ENCODE results near the gene SLC27A1.

SLC27A1 gene

GRCh38 chr19:17458970-17459369, 11.4 kb upstream of the SLC27A1 start:
- DNase-seq: no peak
- H3K36me3 ChIP-seq (ENCODE audit: control insufficient read depth in 1 of 2, insufficient read depth in 2 of 2, low read depth in 1 of 2, low read length in 2 of 2): no peaks in the 10 kb centered on the region
- no peak overlapping the region for H3K4me2 ChIP-seq (ENCODE audit: low read length, poor library complexity, severe bottlenecking)
- no peak overlapping the region for H3K27ac ChIP-seq (ENCODE audit: low read length, poor library complexity, severe bottlenecking)
- H2BK120ac ChIP-seq (ENCODE audit: low read depth, low read length): no peak overlapping the region
- H3K27me3 ChIP-seq (ENCODE audit: control insufficient read depth in 1 of 2, insufficient read depth in 1 of 2, low read length in 2 of 2): peaks cover 27 to 44% of the 10 kb centered on the region in 2 experiments
- no peak overlapping the region for H3K4me3 ChIP-seq (ENCODE audit: insufficient read depth in 1 of 2, low read depth in 1 of 2, low read length in 2 of 2)
- WGBS: 87% methylated on average over 3 of the region's 3 CpGs
- no peak overlapping the region for H4K91ac ChIP-seq (ENCODE audit: low read length)
- no peak overlapping the region for H3K14ac ChIP-seq (ENCODE audit: low read length in 2 of 2)
- H4K8ac ChIP-seq (ENCODE audit: low read length): no peak overlapping the region
- no peak overlapping the region for H2BK12ac ChIP-seq (ENCODE audit: low read length in 2 of 2)
- H2BK15ac ChIP-seq (ENCODE audit: low read depth, poor library complexity, severe bottlenecking): no peak overlapping the region
- no peaks in the 10 kb centered on the region for H3K79me1 ChIP-seq (replicated peaks; ENCODE audit: low read length, poor library complexity, severe bottlenecking)
- H3K9ac ChIP-seq (ENCODE audit: low read length): no peak overlapping the region
- H3K4me1 ChIP-seq (ENCODE audit: control insufficient read depth, insufficient read depth, low read depth, low read length): peaks cover 1% of the 10 kb centered on the region
- no peak overlapping the region for H3K18ac ChIP-seq (ENCODE audit: low read depth in 1 of 2, low read length in 2 of 2)
- H2AK5ac ChIP-seq (ENCODE audit: low read length, severe bottlenecking): no peak overlapping the region
- H2BK5ac ChIP-seq (ENCODE audit: low read depth, low read length, poor library complexity, severe bottlenecking): no peak overlapping the region
- no peak overlapping the region for H2AFZ ChIP-seq (ENCODE audit: low read depth, low read length)
- H3K9me3 ChIP-seq (ENCODE audit: control insufficient read depth, low read length): no peaks in the 10 kb centered on the region
- no peak overlapping the region for H3K4ac ChIP-seq (ENCODE audit: low read depth in 1 of 2, low read length in 2 of 2)
- no peak overlapping the region for H3K23ac ChIP-seq (ENCODE audit: low read length in 2 of 2)

GRCh38 chr19:17460372-17461230, 9.7 kb upstream of the SLC27A1 start, which contains the start of gene NXNL1:
Gene NXNL1 (minus strand): TSS chr19:17460926. CDS start chr19:17460869, 57 bp downstream.
- Histone ChIP-seq H3K14ac (ENCODE audit: low read length in 2 of 2) (no peak within 1 kb of the TSS), H3K9ac (ENCODE audit: low read length) (no peak within 1 kb of the TSS), H3K27ac (ENCODE audit: low read length, poor library complexity, severe bottlenecking) (no peak within 1 kb of the TSS), H2AFZ (ENCODE audit: low read depth, low read length) (no peak within 1 kb of the TSS), H3K18ac (ENCODE audit: low read depth in 1 of 2, low read length in 2 of 2) (no peak within 1 kb of the TSS), H3K4me3 (ENCODE audit: insufficient read depth in 1 of 2, low read depth in 1 of 2, low read length in 2 of 2) (no peak within 1 kb of the TSS), H2BK12ac (ENCODE audit: low read length in 2 of 2) (no peak within 1 kb of the TSS), H3K4me1 (ENCODE audit: control insufficient read depth, insufficient read depth, low read depth, low read length) (no peaks in the 10 kb centered on the region), H3K79me1 (replicated peaks; ENCODE audit: low read length, poor library complexity, severe bottlenecking) (no peaks in the 10 kb centered on the region), H3K4me2 (ENCODE audit: low read length, poor library complexity, severe bottlenecking) (no peak within 1 kb of the TSS), H3K36me3 (ENCODE audit: control insufficient read depth in 1 of 2, insufficient read depth in 2 of 2, low read depth in 1 of 2, low read length in 2 of 2) (no peaks in the 10 kb centered on the region), H2BK5ac (ENCODE audit: low read depth, low read length, poor library complexity, severe bottlenecking) (no peak within 1 kb of the TSS), H4K91ac (ENCODE audit: low read length) (no peak within 1 kb of the TSS), H2BK15ac (ENCODE audit: low read depth, poor library complexity, severe bottlenecking) (no peak within 1 kb of the TSS), H3K23ac (ENCODE audit: low read length in 2 of 2) (no peak within 1 kb of the TSS), H2AK5ac (ENCODE audit: low read length, severe bottlenecking) (no peak within 1 kb of the TSS), H3K9me3 (ENCODE audit: control insufficient read depth, low read length) (no peaks in the 10 kb centered on the region), H4K8ac (ENCODE audit: low read length) (no peak within 1 kb of the TSS), H3K27me3 (ENCODE audit: control insufficient read depth in 1 of 2, insufficient read depth in 1 of 2, low read length in 2 of 2) (peaks cover 13 to 40% of the 10 kb centered on the region in 2 experiments), H2BK120ac (ENCODE audit: low read depth, low read length) (no peak within 1 kb of the TSS), H3K4ac (ENCODE audit: low read depth in 1 of 2, low read length in 2 of 2) (no peak within 1 kb of the TSS)
- 86% methylated on average over 26 of the region's 26 CpGs for WGBS
- no peak for DNase-seq

DNA sequence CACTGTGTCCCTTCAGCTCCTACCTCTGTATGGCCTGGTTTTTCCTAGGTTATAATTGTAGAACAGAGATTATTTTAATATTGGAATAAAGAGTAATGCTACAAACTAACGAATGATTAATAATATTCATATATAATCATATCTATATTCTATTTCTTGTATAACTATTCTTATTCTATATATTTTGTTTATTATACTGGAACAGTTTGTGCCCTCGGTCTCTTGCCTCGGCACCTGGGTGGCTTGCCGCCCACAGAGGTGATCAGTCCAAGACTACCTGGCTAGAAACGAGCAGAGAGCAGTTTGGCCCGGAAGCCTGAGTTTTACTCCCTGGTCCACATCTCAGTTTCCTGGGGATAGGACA, 3.9 kb upstream of the SLC27A1 start:
- no peak overlapping the region for H2BK5ac ChIP-seq (ENCODE audit: low read depth, low read length, poor library complexity, severe bottlenecking)
- peaks cover 15% of the 10 kb centered on the region for H3K4me1 ChIP-seq (ENCODE audit: control insufficient read depth, insufficient read depth, low read depth, low read length)
- H3K79me1 ChIP-seq (replicated peaks; ENCODE audit: low read length, poor library complexity, severe bottlenecking): peaks cover 7% of the 10 kb centered on the region
- no peaks in the 10 kb centered on the region for H3K9me3 ChIP-seq (ENCODE audit: control insufficient read depth, low read length)
- no peak overlapping the region for H2BK15ac ChIP-seq (ENCODE audit: low read depth, poor library complexity, severe bottlenecking)
- H4K8ac ChIP-seq (ENCODE audit: low read length): no peak overlapping the region
- 55% methylated on average over 4 of the region's 6 CpGs for WGBS
- H3K23ac ChIP-seq (ENCODE audit: low read length in 2 of 2): no peak overlapping the region
- no peak overlapping the region for H2BK12ac ChIP-seq (ENCODE audit: low read length in 2 of 2)
- no peaks in the 10 kb centered on the region for H3K36me3 ChIP-seq (ENCODE audit: control insufficient read depth in 1 of 2, insufficient read depth in 2 of 2, low read depth in 1 of 2, low read length in 2 of 2)
- H3K4me2 ChIP-seq (ENCODE audit: low read length, poor library complexity, severe bottlenecking): no peak overlapping the region
- peaks cover 0 to 8% of the 10 kb centered on the region in 2 experiments for H3K27me3 ChIP-seq (ENCODE audit: control insufficient read depth in 1 of 2, insufficient read depth in 1 of 2, low read length in 2 of 2)
- no peak for DNase-seq
- no peak overlapping the region for H3K4me3 ChIP-seq (ENCODE audit: insufficient read depth in 1 of 2, low read depth in 1 of 2, low read length in 2 of 2)
- no peak overlapping the region for H2BK120ac ChIP-seq (ENCODE audit: low read depth, low read length)
- H3K18ac ChIP-seq (ENCODE audit: low read depth in 1 of 2, low read length in 2 of 2): no peak overlapping the region
- H3K4ac ChIP-seq (ENCODE audit: low read depth in 1 of 2, low read length in 2 of 2): no peak overlapping the region
- H2AK5ac ChIP-seq (ENCODE audit: low read length, severe bottlenecking): no peak overlapping the region
- H3K9ac ChIP-seq (ENCODE audit: low read length): no peak overlapping the region
- H2AFZ ChIP-seq (ENCODE audit: low read depth, low read length): no peak overlapping the region
- H4K91ac ChIP-seq (ENCODE audit: low read length): no peak overlapping the region
- no peak overlapping the region for H3K27ac ChIP-seq (ENCODE audit: low read length, poor library complexity, severe bottlenecking)
- H3K14ac ChIP-seq (ENCODE audit: low read length in 2 of 2): no peak overlapping the region

DNA sequence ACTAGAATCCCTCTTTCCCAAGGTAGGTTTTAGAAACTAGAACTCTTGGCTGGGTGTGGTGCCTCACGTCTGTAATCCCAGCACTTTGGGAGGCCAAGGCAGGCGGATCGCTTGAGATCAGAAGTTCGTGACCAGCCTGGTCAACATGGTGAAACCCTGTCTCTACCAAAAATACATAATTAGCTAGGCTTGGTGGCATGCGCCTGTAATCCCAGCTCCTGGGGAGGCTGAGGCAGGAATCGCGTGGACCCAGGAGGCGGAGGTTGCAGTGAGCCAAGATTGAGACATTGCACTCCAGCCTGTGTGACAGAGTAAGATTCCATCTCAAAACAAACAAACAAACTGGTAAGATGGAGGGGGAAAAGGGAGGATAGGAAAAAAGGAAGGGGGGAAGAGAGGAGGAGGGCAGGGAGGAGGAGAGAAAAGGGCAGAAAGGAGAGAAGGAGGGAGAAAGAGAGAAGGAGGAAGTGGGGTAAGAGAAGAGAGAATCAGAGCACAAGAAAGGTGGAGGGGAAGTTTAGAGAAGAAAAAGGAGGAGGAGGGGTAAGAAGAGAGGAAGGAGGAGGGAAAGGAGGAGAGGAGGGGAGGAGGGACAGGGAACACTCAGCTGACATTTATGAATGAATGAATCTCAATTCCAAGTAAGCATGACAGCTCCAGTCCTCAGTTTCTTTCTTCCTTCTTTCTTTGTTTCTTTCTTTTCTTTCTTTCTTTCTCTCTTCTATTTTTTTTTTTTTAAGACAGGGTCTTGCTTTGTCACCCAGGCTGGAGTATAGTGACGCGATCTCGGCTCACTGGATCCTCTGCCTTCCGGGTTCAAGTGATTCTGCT, 2.6 kb upstream of the SLC27A1 start:
- H2BK15ac ChIP-seq (ENCODE audit: low read depth, poor library complexity, severe bottlenecking): no peak overlapping the region
- H3K4ac ChIP-seq (ENCODE audit: low read depth in 1 of 2, low read length in 2 of 2): no peak overlapping the region
- no peaks in the 10 kb centered on the region for H3K9me3 ChIP-seq (ENCODE audit: control insufficient read depth, low read length)
- no peaks in the 10 kb centered on the region for H3K36me3 ChIP-seq (ENCODE audit: control insufficient read depth in 1 of 2, insufficient read depth in 2 of 2, low read depth in 1 of 2, low read length in 2 of 2)
- no peak overlapping the region for H3K23ac ChIP-seq (ENCODE audit: low read length in 2 of 2)
- H3K4me2 ChIP-seq (ENCODE audit: low read length, poor library complexity, severe bottlenecking): no peak overlapping the region
- WGBS: 83% methylated on average over 12 of the region's 12 CpGs
- H2AFZ ChIP-seq (ENCODE audit: low read depth, low read length): no peak overlapping the region
- H2BK5ac ChIP-seq (ENCODE audit: low read depth, low read length, poor library complexity, severe bottlenecking): no peak overlapping the region
- H3K4me1 ChIP-seq (ENCODE audit: control insufficient read depth, insufficient read depth, low read depth, low read length): peaks cover 19% of the 10 kb centered on the region
- H4K8ac ChIP-seq (ENCODE audit: low read length): no peak overlapping the region
- H4K91ac ChIP-seq (ENCODE audit: low read length): no peak overlapping the region
- peaks cover 13% of the 10 kb centered on the region for H3K79me1 ChIP-seq (replicated peaks; ENCODE audit: low read length, poor library complexity, severe bottlenecking)
- peak overlapping the region; percentile 87 for H3K9ac ChIP-seq (ENCODE audit: low read length)
- DNase-seq: no peak
- H3K18ac ChIP-seq (ENCODE audit: low read depth in 1 of 2, low read length in 2 of 2): peak overlapping the region in 1 of 2 experiments; percentile 61
- H3K4me3 ChIP-seq (ENCODE audit: insufficient read depth in 1 of 2, low read depth in 1 of 2, low read length in 2 of 2): peak overlapping the region in 1 of 2 experiments; percentile 77
- H2BK12ac ChIP-seq (ENCODE audit: low read length in 2 of 2): no peak overlapping the region
- H3K14ac ChIP-seq (ENCODE audit: low read length in 2 of 2): no peak overlapping the region
- peaks cover 0 to 8% of the 10 kb centered on the region in 2 experiments for H3K27me3 ChIP-seq (ENCODE audit: control insufficient read depth in 1 of 2, insufficient read depth in 1 of 2, low read length in 2 of 2)
- H2BK120ac ChIP-seq (ENCODE audit: low read depth, low read length): no peak overlapping the region
- H2AK5ac ChIP-seq (ENCODE audit: low read length, severe bottlenecking): no peak overlapping the region
- no peak overlapping the region for H3K27ac ChIP-seq (ENCODE audit: low read length, poor library complexity, severe bottlenecking)
